K562 (cell line): ENCODE data around the gene GFAP.

Experiments
- CTCF ChIP-seq, 3 experiments: IDR thresholded peaks in 2 of 3; conservative IDR thresholded peaks in 1 of 3; 2 replicates each; pipeline ENCODE4 v1.5.1; 2011 to 2012; ENCODE audit warnings: low read length in 3 of 3, mild to moderate bottlenecking in 3 of 3, control low read depth in 2 of 3, improper control_type of control experiment in 1 of 3, inconsistent platforms in 1 of 3, low read depth in 1 of 3, mixed read lengths in 1 of 3, moderate library complexity in 1 of 3; ENCODE audit not compliant: insufficient read depth in 2 of 3
- POLR3G ChIP-seq: IDR thresholded peaks from 2 replicates; pipeline ENCODE4 v1.6.1; 2011; ENCODE audit not compliant: insufficient read length, insufficient replicate concordance; ENCODE audit errors: extremely low read depth
- SMARCE1 ChIP-seq: fragments of 450-650 bp; IDR thresholded peaks from 2 replicates; pipeline ENCODE4 v1.7.1; 2016; ENCODE audit warnings: mild to moderate bottlenecking
- TCF7 ChIP-seq: sonication (generic); IDR thresholded peaks from 2 replicates; pipeline ENCODE4 v1.6.1; 2016; ENCODE audit warnings: antibody characterized with exemption, borderline replicate concordance

- TF ChIP-seq POLR3G (no peak), SMARCE1 (no peak), TCF7 (no peak), CTCF (IDR thresholded peaks at IDR 0.05 in 2 of 3, conservative IDR thresholded peaks at IDR 0.05 in 1 of 3; ENCODE audit: insufficient read depth in 2 of 3, low read depth in 1 of 3, low read length in 3 of 3) (no peak)
These were observed 52.9 kb downstream of the GFAP start for GRCh38 chr17:44862278-44862914.
